HG02870 (cell line): ENCODE data around the gene CD200.

Source experiments
- ATAC-seq: cut with Tn5 transposase; IDR thresholded peaks from one replicate; pipeline ENCODE4 v1.9.1; 2021; ENCODE audit warnings: mild to moderate bottlenecking, moderate library complexity; ENCODE audit not compliant: unreplicated experiment

CD200 gene

DNA sequence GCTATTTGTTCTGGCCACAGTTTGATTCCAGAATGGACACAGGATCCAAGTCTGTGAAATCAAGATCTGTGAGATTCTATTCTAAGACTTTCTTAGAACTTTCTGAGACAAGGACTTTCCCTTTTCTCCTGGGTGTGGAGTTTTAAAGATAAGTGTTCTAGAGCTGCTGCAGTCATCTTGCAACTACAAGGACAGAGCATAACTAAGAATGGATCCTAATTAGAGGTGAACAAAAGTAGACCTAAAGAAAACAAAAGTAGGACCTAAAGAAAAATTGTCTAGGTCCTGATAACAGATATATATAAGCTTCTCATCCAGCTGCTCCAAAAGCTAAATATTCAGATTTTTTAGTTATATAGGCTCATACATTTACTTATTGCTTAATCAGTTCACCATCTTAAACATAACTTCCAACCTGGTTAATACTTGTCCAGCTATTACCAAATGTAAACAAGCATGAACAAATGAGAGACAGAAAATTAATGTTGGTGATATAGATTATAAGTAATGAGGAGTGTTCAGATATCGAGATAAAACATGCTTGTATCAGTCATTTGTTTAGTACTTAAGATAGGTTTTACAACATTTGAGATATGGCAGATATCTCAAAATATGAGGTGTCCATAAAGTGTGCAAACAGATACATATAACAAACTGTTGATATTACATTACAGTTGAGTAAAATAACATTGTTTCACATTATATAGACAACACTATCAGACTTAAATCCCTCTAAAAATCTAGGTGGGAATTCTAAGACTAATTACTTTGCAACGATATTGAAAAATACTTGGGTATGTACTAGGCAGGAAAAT, 75.1 kb downstream of the CD200 start:
- peak; percentile 49 for ATAC-seq

DNA sequence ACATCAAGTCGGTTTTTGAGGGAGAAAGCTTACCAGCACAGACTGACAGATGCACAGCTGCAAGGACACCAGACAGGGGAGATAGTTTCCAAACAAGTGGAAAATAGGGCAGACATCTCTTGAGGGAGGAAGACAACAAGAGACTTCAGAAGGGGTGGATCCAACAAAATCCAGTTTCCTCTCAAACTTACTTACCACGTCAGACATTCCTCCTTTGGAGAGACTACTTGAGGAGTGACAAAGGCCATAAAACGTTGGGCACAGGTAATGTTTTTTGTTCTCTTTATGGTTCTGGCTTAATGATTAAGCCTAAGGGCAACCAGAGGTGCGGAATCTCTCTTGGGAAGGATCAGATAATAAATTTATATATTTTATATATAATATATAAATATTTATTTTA, 76.1 kb downstream of the CD200 start:
- no peak for ATAC-seq

DNA sequence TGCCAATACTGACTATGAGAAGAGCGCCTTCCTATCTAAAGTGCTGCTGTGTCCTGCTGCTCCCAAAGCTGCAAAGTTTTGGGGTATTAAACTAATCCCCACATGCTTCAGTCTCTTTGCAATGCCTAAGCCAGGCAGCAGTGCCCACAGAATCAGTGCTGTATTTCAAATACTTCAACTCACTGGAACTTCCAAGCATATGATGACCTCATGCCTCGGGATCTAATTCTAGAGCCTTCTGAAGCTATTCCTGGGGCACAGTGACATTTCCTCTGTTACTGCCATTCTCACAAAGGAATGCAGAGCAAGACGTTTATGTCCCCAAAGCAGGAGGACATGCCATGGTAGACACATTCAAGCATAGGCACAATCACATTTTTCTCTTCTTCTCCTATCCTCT, 78.5 kb downstream of the CD200 start:
- no peak for ATAC-seq
